Activated T-cell treated with anti-CD3 and anti-CD28 coated beads, Interleukin-2, amount 50 U/mL, for 48 hours (primary cell): ENCODE results near the gene NDUFS2.
A peak's percentile ranks its signal among the peaks of the same experiment; 100 is the strongest.

ENCODE experiments used
- DNase-seq, 2 experiments: peaks; one replicate each; pipeline ENCODE4 v3.0.0-alpha.2; 2020

The NDUFS2 gene

DNA sequence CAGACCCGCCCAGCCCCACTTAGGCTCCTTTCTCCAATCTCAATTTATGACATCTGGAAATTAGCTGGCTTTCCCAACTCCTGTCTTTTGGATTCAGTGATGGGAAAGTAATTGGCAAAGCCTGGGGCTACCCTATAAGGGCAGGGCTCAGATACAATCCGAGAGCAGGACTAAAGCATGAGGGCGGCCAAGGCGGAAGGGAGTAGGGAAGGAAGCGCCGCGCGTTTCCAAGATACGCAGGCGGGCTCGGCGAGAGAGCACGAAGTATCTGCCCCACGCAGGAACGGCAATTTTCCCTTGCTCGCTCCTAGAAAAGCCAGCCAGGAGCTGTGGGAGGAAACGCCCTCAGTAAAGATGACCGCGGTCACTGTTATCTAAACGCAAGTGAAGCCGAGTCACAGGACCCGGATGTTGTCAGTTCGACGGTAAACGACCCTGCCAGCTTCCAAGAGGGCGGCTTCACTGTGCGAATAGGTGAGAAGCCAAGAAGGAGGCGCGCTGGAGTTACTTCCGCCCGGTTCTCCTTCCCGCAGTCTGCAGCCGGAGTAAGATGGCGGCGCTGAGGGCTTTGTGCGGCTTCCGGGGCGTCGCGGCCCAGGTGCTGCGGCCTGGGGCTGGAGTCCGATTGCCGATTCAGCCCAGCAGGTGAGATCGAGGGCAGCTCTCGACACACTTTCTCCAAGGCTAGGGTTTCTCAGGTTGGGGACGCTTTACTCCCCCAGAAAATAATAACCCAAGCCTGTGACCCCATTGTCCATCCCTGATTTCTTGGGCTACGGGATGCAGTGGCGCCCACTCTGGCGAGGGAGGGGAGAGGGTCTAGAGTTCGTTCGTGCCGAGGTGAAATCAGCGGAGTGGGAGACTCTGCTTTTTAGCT, at the start of gene NDUFS2:
TSS of gene NDUFS2 (plus strand) at position 532 of the 877 bp plus-strand sequence. CDS start at position 551, 19 bp downstream.
- DNase-seq, result peak; percentile 91 to 94

DNA sequence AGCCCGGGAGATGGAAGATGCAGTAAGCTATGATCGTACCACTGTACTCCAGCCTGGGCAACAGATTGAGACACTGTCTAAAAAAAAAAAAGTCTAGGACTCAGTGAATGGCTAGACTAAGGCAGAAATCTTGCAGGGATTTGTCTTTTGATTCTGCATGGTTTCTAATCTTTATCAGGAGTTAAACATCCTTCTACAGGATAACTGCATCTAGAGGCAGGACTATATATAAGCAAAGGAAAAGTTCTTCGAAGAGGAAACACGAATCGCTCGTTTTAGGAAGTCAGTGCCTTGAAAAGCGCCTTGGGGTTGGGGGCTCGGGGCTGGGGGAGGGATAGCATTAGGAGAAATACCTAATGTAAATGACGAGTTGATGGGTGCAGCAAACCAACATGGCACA, 49.0 kb upstream of the NDUFS2 start:
- no peak for DNase-seq

DNA sequence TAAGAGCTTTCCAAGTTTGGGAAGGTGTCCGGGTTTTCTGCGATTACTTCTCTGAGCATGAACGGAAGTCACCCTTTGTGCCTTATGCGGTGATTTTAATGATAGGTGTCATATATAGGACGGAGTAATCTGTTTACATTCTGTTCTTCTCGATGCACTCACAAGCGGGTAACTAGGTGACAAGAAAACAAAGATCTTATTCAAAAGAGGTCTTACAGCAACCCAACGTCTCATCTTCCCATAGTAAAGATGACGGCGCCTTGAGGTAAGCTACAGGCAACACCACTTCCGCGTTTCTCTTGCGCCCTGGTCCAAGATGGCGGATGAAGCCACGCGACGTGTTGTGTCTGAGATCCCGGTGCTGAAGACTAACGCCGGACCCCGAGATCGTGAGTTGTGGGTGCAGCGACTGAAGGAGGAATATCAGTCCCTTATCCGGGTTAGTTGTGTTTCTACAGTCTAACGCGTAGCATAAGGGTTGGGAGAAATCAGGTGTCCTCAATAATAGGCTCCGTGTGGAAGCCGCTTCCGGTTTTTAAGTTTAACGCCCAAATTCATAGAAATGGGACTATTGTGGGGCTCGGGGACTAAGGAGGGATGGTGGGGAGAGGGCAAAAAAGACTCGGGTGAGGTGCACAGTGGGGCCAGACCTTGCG, 48.4 kb upstream of the NDUFS2 start, which contains the start of gene UFC1:
TSS of gene UFC1 (plus strand) at position 297 of the 656 bp plus-strand sequence. CDS start at position 317, 20 bp downstream.
- DNase-seq, result peak; percentile 85 to 86

DNA sequence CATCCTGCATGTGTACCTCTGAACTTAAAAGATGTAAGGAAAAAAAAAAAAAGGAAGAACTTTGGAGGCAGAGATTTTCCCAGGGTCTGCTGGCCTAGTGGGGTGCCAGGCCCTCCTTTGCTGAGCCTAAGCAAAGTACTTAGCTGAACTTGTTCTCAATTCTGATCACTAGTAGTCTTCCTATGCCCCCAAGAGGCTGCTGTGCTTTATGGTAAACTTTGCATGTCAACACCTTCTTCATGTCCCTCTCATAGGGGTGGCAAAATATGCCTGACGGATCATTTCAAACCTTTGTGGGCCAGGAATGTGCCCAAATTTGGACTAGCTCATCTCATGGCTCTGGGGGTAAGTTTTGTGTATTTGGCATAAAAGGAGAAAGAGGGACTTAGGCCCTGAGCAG, 44.3 kb upstream of the NDUFS2 start:
- DNase-seq, result no peak

DNA sequence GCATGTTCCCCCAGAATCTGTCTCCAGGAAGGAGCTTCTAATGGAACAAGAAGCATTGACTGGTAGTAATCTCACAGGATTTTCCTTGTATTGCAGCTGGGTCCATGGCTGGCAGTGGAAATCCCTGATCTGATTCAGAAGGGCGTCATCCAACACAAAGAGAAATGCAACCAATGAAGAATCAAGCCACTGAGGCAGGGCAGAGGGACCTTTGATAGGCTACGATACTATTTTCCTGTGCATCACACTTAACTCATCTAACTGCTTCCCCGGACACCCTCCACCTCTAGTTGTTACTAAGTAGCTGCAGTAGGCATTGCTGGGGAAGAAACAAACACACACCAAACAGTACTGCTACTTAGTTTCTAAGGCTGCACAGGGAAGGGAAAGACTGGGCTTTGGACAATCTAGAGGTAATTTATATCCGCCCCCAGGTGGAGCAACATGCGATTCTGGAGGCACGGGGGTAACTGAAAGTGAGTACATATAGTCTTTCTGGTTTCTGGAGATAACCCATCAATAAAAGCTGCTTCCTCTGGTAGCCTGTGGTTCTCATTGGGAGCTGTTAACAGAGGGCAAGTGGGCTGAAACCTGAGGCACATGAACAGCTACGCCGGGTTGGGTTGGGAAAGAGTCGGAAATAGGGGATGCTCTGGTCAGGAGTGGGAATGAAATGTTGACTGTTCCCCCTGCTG, 43.7 kb upstream of the NDUFS2 start:
- no peak for DNase-seq

DNA sequence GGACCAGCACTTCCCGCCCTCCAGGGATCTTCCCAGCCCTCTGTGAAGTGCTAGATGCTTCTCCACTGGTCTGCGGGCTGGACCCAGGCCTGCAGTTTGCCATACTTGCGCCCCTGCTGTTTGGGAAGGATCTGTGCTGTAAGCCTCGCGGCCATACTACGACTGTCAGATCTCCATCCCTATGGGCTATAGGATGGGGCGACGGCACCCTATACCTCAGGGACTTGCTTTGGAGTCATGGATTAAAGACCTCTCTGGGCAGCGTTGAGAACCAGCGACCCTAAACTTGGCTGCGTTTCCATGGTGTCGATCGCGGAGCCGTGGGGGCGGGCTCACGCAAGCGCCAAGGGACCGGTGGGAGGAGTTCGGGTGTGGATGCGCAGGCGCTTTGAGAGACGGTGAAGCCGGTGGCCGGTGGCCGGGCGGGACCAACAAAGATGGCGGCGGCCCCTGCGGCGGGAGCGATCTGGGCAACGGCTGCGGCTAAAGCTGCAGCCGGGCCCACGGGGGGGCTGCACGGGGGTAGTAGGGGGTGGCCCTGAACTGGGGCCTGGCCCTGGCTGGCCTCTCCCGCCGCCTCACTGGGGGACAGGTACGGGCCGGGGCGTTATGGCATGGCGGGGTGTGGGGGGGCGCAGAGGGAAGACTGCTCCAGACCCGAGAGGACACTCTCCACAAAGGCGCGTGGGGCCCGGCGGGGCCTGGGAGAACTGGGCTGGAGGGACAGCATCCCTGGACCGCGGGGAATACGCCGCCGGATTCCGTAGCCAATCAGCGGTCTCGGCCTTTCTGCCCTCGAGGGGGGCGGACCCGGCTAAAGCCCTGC, 42.9 kb upstream of the NDUFS2 start, which contains the start of gene USP21:
TSS of gene USP21 (plus strand) at position 414 of the 826 bp plus-strand sequence. CDS start 1,141 bp downstream, outside the sequence.
- DNase-seq, result peak; percentile 95

DNA sequence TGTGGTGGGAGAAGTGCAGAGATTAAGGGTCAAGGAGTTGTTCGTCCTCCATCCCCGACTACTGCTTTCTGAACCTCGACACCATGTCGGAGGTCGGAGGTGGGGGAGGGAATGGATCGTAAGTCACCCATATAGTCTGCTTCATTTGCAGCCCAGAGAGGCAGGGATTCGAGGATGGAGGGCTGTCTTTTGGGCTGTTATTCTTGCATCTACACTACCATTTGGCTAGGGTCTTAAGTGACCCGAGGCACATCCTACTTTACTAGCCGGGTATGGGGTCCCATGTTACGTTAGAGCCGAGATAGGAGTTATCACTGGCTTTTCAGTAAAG, 42.3 kb upstream of the NDUFS2 start:
- DNase-seq, result no peak

DNA sequence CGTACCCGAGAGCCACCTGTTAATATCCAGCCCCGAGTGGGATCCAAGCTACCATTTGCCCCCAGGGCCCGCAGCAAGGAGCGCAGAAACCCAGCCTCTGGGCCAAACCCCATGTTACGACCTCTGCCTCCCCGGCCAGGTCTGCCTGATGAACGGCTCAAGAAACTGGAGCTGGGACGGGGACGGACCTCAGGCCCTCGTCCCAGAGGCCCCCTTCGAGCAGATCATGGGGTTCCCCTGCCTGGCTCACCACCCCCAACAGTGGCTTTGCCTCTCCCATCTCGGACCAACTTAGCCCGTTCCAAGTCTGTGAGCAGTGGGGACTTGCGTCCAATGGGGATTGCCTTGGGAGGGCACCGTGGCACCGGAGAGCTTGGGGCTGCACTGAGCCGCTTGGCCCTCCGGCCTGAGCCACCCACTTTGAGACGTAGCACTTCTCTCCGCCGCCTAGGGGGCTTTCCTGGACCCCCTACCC, 41.5 kb upstream of the NDUFS2 start:
- no peak for DNase-seq

DNA sequence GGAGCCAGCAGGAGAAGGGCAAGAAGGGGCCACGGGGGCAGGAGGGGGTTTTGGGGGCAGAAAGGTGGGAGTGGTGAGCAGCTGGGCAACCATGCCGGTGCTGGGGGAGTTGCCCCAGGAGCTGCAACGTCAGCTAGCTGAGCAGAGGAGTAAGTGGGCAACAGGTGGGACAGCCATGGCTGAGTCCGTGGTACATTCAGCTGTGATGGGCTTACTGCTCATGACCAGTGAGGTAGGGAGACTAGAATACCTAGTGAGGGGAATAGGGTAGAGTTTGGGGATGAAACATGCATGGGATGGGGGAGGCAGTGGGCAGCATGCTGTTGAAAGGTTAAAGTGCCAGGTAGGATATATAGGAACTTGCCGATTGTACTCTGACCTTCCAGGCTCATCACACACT, 40.5 kb upstream of the NDUFS2 start:
- DNase-seq, result no peak

DNA sequence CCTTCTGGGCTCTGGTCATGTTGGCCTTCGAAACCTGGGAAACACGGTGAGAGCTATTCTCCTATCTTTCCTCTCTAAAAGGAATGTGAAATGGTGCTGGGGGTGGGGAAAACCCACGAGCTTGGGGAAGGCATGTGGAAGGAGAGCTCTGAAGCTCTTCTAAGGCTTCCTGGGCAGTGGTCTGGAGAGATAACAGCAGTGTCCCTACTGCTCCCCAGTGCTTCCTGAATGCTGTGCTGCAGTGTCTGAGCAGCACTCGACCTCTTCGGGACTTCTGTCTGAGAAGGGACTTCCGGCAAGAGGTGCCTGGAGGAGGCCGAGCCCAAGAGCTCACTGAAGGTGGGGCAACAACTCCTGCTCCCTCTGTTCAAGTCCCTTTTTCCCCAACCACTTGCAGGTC, 40.1 kb upstream of the NDUFS2 start:
- no peak for DNase-seq

DNA sequence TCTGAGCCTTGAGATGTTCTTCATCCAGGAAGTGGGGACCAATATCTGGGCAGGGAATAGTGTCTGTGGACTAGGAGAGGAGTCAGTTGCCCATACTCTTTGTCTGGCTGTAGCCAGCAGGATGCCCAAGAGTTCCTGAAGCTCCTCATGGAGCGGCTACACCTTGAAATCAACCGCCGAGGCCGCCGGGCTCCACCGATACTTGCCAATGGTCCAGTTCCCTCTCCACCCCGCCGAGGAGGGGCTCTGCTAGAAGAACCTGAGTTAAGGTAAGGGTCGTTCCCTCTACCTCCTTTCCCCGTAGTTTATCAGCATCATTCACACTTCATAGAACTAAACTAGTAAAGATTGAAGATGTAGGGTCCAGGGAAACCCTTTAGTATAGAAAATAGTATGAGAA, 39.4 kb upstream of the NDUFS2 start:
- DNase-seq, result no peak

DNA sequence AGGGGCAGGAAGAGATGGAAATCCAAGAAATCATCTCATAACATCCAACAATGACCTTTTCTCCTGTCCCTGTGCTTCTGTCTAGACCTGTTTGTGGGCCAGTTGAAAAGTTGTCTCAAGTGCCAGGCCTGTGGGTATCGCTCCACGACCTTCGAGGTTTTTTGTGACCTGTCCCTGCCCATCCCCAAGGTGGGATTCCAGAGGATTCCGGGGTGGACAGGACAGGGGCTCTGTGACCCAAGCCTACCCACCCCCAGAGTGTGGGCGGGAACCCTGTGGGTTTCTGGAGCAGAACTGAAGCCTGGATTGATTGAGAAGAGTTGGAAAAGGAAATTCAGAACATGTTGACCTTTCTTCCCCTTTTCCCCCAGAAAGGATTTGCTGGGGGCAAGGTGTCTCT, 38.4 kb upstream of the NDUFS2 start:
- DNase-seq, result no peak

DNA sequence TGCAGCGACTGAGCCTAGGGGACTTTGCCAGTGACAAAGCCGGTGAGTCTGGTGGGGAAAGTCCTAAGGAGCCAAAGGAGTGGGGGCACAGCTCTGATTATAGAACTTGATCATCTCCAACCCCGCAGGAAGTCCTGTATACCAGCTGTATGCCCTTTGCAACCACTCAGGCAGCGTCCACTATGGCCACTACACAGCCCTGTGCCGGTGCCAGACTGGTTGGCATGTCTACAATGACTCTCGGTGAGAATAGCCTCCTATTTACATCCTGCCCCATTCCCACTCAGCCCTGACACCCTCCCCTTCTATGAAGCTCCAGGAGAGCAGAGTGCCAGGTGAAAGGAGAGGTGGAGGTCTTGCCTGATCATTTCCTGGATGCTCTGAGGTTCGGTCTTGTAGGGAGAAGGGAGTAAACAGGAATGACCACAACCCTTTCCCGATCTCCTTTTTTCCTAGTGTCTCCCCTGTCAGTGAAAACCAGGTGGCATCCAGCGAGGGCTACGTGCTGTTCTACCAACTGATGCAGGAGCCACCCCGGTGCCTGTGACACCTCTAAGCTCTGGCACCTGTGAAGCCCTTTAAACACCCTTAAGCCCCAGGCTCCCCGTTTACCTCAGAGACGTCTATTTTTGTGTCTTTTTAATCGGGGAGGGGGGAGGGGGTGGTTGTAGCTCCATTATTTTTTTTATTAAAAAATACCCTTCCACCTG, 37.1 kb upstream of the NDUFS2 start:
- no peak for DNase-seq

DNA sequence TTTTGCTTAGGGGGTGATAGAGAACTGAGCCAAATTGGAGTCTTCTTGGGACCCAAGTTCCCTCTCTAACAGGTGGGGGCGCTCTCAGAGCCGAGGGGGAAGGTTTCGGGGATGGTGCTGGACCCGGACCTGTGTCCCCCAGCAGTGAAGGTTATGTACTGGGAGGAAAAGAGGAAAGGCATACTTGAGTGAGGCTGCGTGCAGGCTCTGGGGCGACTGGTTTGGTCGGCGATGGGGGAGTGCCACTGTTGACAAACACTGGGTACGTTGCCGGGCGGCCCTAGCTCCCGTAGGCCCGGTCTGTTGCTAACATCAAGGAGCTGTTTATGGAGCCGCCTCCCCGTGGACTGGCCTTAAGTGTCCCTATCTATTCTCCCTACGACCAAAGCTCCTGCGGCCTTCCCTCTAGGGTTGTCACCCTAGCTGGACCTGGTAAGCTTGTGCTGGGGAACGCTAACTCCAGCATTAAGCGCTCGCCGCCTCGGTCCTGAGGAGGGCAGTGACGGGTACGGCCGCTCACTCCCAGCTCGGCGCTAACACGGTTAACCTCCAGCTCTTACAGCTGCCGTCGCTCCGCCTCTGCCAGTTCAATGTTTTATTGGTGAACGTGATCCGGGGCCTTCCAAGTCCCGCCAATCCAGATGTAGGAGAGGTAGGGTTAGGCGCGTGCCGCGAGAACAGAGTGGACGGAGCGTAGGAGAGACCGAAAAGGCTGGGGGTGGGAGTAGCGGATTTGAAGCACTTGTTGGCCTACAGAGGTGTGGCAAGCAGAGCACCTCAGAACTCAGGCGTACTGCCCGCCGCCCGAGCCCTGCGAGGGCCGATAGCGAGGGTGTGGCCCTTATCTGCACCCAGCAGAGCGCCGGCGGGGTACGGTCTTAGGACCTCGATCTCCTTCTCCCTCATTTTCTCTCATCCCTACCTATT, 36.2 kb upstream of the NDUFS2 start, which contains the start of gene PPOX:
TSS of gene PPOX (plus strand) at position 685 of the 927 bp plus-strand sequence. CDS start 422 bp downstream, outside the sequence.
- DNase-seq, result peak; percentile 92 to 94

DNA sequence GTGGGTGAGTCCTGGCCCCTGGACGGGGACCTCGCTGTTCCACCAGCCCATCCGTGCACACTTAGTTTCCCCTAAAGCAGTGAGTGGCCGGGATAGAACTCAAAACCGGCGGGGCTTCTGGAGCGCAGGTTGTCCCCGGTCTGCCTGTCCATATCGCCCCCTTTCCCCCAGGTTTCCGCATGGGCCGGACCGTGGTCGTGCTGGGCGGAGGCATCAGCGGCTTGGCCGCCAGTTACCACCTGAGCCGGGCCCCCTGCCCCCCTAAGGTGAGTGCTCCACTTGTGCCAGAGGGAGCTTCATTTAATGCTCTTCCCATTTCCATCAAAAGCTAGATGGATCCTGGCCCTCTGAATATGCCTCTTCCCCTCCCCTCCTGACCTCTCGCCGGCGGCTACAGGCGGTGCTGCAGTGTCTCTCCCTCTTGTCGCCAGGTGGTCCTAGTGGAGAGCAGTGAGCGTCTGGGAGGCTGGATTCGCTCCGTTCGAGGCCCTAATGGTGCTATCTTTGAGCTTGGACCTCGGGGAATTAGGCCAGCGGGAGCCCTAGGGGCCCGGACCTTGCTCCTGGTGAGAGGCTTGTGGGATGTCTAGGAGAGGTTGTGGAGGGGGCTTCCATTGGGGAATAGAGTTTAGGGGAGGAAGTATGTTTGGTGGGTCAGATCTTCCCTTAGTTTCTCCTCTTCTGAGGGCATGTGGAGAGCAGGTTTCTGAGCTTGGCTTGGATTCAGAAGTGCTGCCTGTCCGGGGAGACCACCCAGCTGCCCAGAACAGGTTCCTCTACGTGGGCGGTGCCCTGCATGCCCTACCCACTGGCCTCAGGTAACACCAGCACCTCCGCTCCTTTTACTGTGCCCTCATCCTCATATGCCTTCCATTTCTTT, 35.3 kb upstream of the NDUFS2 start:
- peak in 1 of 2 experiments; percentile 44 for DNase-seq

DNA sequence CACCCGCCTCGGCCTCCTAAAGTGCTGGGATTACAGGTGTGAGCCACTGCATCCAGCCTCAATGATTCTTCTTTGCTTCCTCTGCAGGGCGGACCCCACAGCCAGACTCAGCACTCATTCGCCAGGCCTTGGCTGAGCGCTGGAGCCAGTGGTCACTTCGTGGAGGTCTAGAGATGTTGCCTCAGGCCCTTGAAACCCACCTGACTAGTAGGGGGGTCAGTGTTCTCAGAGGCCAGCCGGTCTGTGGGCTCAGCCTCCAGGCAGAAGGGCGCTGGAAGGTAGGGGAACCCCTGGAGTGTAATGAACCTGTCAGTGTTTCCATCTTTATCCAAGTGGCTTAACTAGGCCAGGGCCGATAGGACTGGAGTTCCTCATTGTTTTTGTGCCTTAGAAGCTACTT, 33.3 kb upstream of the NDUFS2 start:
- DNase-seq, result no peak

DNA sequence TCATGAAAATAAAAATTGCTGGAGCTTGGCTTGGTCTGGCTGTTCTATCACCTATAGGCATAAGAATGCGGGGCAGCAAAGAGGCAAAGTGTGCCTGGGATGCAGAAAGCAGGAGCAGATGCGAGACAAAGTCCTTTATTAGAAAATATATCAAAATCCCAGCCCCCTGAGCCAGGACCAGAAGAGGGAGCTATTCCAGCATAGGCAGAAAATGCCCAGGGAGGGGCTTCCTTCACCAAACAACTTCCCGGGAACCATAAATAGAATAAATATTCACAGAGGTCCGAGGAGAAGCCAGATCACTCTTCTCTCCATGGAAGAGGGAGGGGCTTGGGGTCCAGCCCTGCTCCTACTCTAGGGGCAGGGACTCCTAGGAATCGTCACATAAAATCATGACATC, 31.0 kb upstream of the NDUFS2 start:
- DNase-seq, result no peak

DNA sequence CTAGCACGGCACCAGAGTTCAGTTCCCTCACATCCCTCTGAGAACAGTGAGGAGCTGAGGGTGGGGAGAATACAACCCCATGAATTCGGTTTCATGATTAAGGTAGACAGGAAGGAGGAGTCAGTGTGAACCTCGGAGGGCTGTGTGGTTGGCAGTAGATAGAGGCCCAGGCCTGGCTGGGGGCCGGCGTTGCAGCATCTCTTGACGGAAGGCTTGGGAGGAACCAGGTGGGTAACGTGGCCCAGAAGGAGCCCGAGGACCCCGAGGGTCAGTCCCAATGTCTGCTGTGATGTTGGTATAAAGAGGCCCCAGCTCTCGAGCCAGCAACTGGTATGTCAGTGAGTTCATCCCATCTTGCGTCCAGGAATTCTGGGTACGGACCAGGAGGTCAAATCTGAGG, 30.5 kb upstream of the NDUFS2 start:
- DNase-seq, result no peak

DNA sequence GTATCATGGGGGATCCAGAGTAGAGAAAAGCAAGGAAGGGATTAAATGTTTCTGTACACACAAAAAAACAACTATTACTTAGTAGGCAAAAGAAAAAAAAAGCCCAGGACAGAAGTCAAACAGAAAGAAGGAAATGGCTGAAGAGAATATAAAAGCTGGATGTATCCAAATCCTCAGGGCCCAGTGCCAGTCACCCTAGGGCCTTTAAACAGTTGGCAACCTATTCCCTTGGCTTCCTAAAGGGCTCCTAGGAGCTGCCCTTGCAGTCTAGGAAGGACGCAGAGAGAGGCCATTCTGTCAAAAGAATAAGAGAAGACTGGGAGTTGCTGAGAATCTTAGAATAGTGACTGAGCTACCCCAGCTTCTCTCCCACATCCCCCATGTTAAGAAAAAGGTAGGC, 29.8 kb upstream of the NDUFS2 start:
- no peak for DNase-seq
